Endothelial cell of umbilical vein (primary cell): ENCODE data around the gene CHPF2. TPM values are rescaled to one million over a fixed set of nuclear protein-coding genes. Genes with fewer than 3 reads are reported as not detected.

Experiments used
- BruUV-seq: library from RNA; stranded (reverse); fragments of 400-500 nt; replicated peaks from 2 replicates; lab custom pipeline; 2021; lab: Mats Ljungman, UMichigan
- CTCF ChIA-PET: fragments of 300-600, 350-600 bp; sonication (Branson Sonifier 250); formaldehyde crosslinking; loops from one replicate; lab custom pipeline; 2021; ENCODE audit warnings: antibody characterized with exemption, inconsistent platforms; lab: Charles Lee
- POLR2A ChIA-PET: fragments of 300-600, 350-600 bp; sonication (Branson Sonifier 250); formaldehyde crosslinking; loops from one replicate; lab custom pipeline; 2021; ENCODE audit warnings: antibody characterized with exemption, inconsistent platforms; lab: Charles Lee
- DNase-seq: peaks from one replicate; pipeline ENCODE4 v3.0.0-alpha.2; 2011; ENCODE audit warnings: low read depth, low spot score
- FAIRE-seq: peaks from 2 replicates; lab custom pipeline; 2011; peaks lifted over from hg19 to GRCh38; lab: Jason Lieb, UNC
- H2AFZ ChIP-seq: 2 replicates; pipeline ENCODE4 v1.6.0; 2012; ENCODE audit warnings: low read depth, low read length, control low read depth, inconsistent platforms
- H3K27ac ChIP-seq: 2 replicates; pipeline ENCODE4 v1.5.1; 2011; ENCODE audit warnings: low read depth, mild to moderate bottlenecking, control low read depth, low read length, moderate library complexity; ENCODE audit not compliant: insufficient read depth
- H3K27me3 ChIP-seq, 2 experiments: 2 replicates each; pipeline versions ENCODE4 v1.6.0 to v1.6.1; 2011; ENCODE audit warnings: low read length in 2 of 2, mixed read lengths in 1 of 2; ENCODE audit not compliant: control insufficient read depth in 2 of 2, insufficient read depth in 2 of 2
- H3K36me3 ChIP-seq, 2 experiments: 2 replicates in 1 of 2; 3 replicates in 1 of 2; pipeline ENCODE4 v1.5.1; 2011; ENCODE audit warnings: low read length in 2 of 2, mild to moderate bottlenecking in 1 of 2, moderate library complexity in 1 of 2; ENCODE audit not compliant: control insufficient read depth in 2 of 2, insufficient read depth in 2 of 2; ENCODE audit errors: extremely low read depth in 1 of 2
- H3K4me1 ChIP-seq: 3 replicates; pipeline ENCODE4 v1.5.1; 2011; ENCODE audit warnings: mild to moderate bottlenecking, low read length; ENCODE audit not compliant: control insufficient read depth, insufficient read depth; ENCODE audit errors: extremely low read depth
- H3K4me2 ChIP-seq: 2 replicates; pipeline ENCODE4 v1.6.1; 2011; ENCODE audit warnings: low read length, control low read depth, mixed read lengths; ENCODE audit not compliant: insufficient read depth
- H3K4me3 ChIP-seq, 3 experiments: fragments of 200-600 bp in 1 of 3; sonication (generic), shearing (Covaris generic) in 1 of 3; replicated peaks in 1 of 3; 2 replicates each; pipeline ENCODE4 v1.5.1; 2011 to 2016; ENCODE audit warnings: control low read depth in 3 of 3, low read length in 3 of 3, mild to moderate bottlenecking in 2 of 3, inconsistent platforms in 1 of 3, low read depth in 1 of 3, moderate library complexity in 1 of 3; ENCODE audit not compliant: insufficient read depth in 1 of 3
- H3K79me2 ChIP-seq: 2 replicates; pipeline ENCODE4 v1.6.0; 2012; ENCODE audit warnings: low read length, inconsistent platforms; ENCODE audit not compliant: control insufficient read depth, insufficient read depth
- H3K9ac ChIP-seq: replicated peaks from 2 replicates; pipeline ENCODE3; 2011; ENCODE audit warnings: low read length, control low read depth; ENCODE audit not compliant: insufficient read depth; ENCODE audit errors: extremely low read depth
- H3K9me1 ChIP-seq: replicated peaks from 3 replicates; pipeline ENCODE4 v1.6.0; 2011; ENCODE audit warnings: mild to moderate bottlenecking, low read length; ENCODE audit not compliant: control insufficient read depth, insufficient read depth; ENCODE audit errors: extremely low read depth
- H3K9me3 ChIP-seq: replicated peaks from 2 replicates; pipeline ENCODE4 v1.5.1; 2012; ENCODE audit warnings: low read length, inconsistent platforms; ENCODE audit not compliant: control insufficient read depth, insufficient read depth
- H4K20me1 ChIP-seq: replicated peaks from 2 replicates; pipeline ENCODE3; 2011; ENCODE audit warnings: mild to moderate bottlenecking, low read length; ENCODE audit not compliant: control insufficient read depth, insufficient read depth; ENCODE audit errors: extremely low read depth
- CTCF ChIP-seq, 2 donors: IDR thresholded peaks; 1 replicate in 1 of 2; 2 replicates in 1 of 2; pipeline ENCODE4 v1.5.1; 2011; ENCODE audit warnings: low read length in 2 of 2, mild to moderate bottlenecking in 2 of 2, moderate library complexity in 2 of 2, control low read depth in 1 of 2, inconsistent platforms in 1 of 2, low read depth in 1 of 2; ENCODE audit not compliant: insufficient read depth in 1 of 2; ENCODE audit errors: extremely low read depth in 1 of 2
- EZH2 ChIP-seq: IDR thresholded peaks from 2 replicates; pipeline ENCODE4 v1.6.1; 2012; ENCODE audit warnings: borderline replicate concordance, low read depth, mild to moderate bottlenecking, moderate library complexity, low read length, inconsistent platforms; ENCODE audit not compliant: severe bottlenecking
- FOS ChIP-seq: IDR thresholded peaks from 2 replicates; pipeline ENCODE4 v1.6.1; 2011; ENCODE audit warnings: mild to moderate bottlenecking, low read length, moderate library complexity, borderline replicate concordance; ENCODE audit not compliant: insufficient read depth
- GATA2 ChIP-seq: IDR thresholded peaks from 2 replicates; pipeline ENCODE4 v1.7.0; 2011; ENCODE audit warnings: low read depth, mild to moderate bottlenecking, moderate library complexity, mixed read lengths, low read length; ENCODE audit not compliant: insufficient read length, insufficient read depth
- JUN ChIP-seq: IDR thresholded peaks from 2 replicates; pipeline ENCODE4 v1.6.1; 2011; ENCODE audit warnings: borderline replicate concordance, low read depth; ENCODE audit not compliant: insufficient read length, insufficient read depth
- MAX ChIP-seq: IDR thresholded peaks from 2 replicates; pipeline ENCODE4 v1.6.1; 2011; ENCODE audit not compliant: insufficient read depth, insufficient read length
- MYC ChIP-seq: IDR thresholded peaks from one replicate; pipeline ENCODE4 v1.6.1; 2011; ENCODE audit warnings: mild to moderate bottlenecking, low read depth, low read length
- POLR2A ChIP-seq: IDR thresholded peaks from 2 replicates; pipeline ENCODE4 v1.6.1; 2012; ENCODE audit warnings: low read depth, mild to moderate bottlenecking, control low read depth, low read length
- POLR2AphosphoS5 ChIP-seq: IDR thresholded peaks from 2 replicates; pipeline ENCODE4 v1.6.1; 2012; ENCODE audit warnings: low read depth, mild to moderate bottlenecking, control low read depth, low read length, moderate library complexity; ENCODE audit not compliant: insufficient read depth
- dilution Hi-C: fragments of 300-500 bp; cut with MboI; formaldehyde crosslinking; loops from one replicate; pipeline ENCODE4 v1.15.0; 2019; ENCODE audit warnings: low sequenced_read_pairs; ENCODE audit not compliant: extremely low pct_ligation_motif_present
- intact Hi-C: fragments of 100-400 bp; cut with micrococcal nuclease; formaldehyde crosslinking; loops from one replicate; pipeline ENCODE4 v1.10.0; 2022
- polyA plus RNA-seq, 4 experiments: library from polyadenylated mRNA; depleted of rRNA in 3 of 4; stranded (reverse) in 3 of 4; unstranded in 1 of 4; fragments of >200 nt; gene quantifications; 2 replicates each; pipeline versions ENCODE4 v1.2.1 to v1.2.3, GENCODE V29; 2011 to 2012; ENCODE audit warnings: missing spikeins in 1 of 4
- total RNA-seq: library from RNA; stranded (reverse); gene quantifications from 2 replicates; pipeline ENCODE4 v1.2.3, GENCODE V29; 2021

The CHPF2 gene
- total and polyA plus RNA-seq, 2 donors (not counting 3 experiments of a cell fraction or from before 2014, with no cell fraction given) = 72.8 to 75.0 TPM

- no peaks in the 10 kb centered on the region for H3K36me3 ChIP-seq
- CTCF ChIA-PET = no interaction called here
- H4K20me1 ChIP-seq = no peaks in the 10 kb centered on the region
- no peaks in the 10 kb centered on the region for H3K4me1 ChIP-seq
- TF ChIP-seq CTCF (IDR thresholded peaks at IDR 0.05; ENCODE audit: extremely low read depth in 1 of 2, insufficient read depth in 1 of 2, low read depth in 1 of 2, low read length in 2 of 2) = no peak
- no peak for TF ChIP-seq GATA2
- TF ChIP-seq MYC = no peak
- no peak for TF ChIP-seq POLR2A
- TF ChIP-seq EZH2 = no peak
- TF ChIP-seq POLR2AphosphoS5 = no peak
- no peak for TF ChIP-seq MAX
- TF ChIP-seq FOS = no peak
- TF ChIP-seq JUN = no peak
- H3K4me3 ChIP-seq = no peak overlapping the region
- no peaks in the 10 kb centered on the region for H3K9me1 ChIP-seq
- FAIRE-seq (no peak), DNase-seq (no peak)
- no peak overlapping the region for H3K4me2 ChIP-seq
- H2AFZ ChIP-seq = no peak overlapping the region
- H3K79me2 ChIP-seq = no peaks in the 10 kb centered on the region
- dilution Hi-C loops = no loop called here
- no peak overlapping the region for H3K27ac ChIP-seq
- H3K9ac ChIP-seq = no peak overlapping the region
- no peaks in the 10 kb centered on the region for H3K9me3 ChIP-seq
- peaks cover 7 to 10% of the 10 kb centered on the region in 2 experiments for H3K27me3 ChIP-seq
- POLR2A ChIA-PET = no interaction called here
- intact Hi-C loops = no loop called here
- no TSS peak for BruUV-seq
Observed at GRCh38 chr7:151273651-151274390, 41.5 kb downstream of the CHPF2 start.
